H1 (cell line): ENCODE data around the gene NOP16. TPM values are rescaled to one million over a fixed set of nuclear protein-coding genes. Genes with fewer than 3 reads are reported as not detected.

Experiments used
- CTCF ChIA-PET: fragments of 300-600 bp; sonication (Branson Sonifier 250); formaldehyde crosslinking; loops from one replicate; lab custom pipeline; 2021; ENCODE audit not compliant: partially characterized antibody; lab: Charles Lee
- POLR2A ChIA-PET: fragments of 300-600 bp; sonication (Branson Sonifier 250); formaldehyde crosslinking; loops from one replicate; lab custom pipeline; 2021; ENCODE audit warnings: inconsistent platforms; ENCODE audit not compliant: partially characterized antibody; lab: Charles Lee
- DNase-seq, 2 experiments: peaks; one replicate each; pipeline versions ENCODE4 v3.0.0 to v3.0.0-alpha.2; 2010 to 2022; ENCODE audit warnings: low spot score in 2 of 2, low read depth in 1 of 2, mixed read lengths in 1 of 2
- FAIRE-seq: peaks from 2 replicates; lab custom pipeline; 2011; peaks lifted over from hg19 to GRCh38; lab: Jason Lieb, UNC
- H2AFZ ChIP-seq: 2 replicates; pipeline ENCODE4 v1.8.1; 2012; ENCODE audit warnings: low read length, inconsistent platforms
- H2AK5ac ChIP-seq: 2 replicates; pipeline ENCODE4 v1.6.1; 2013; ENCODE audit warnings: low read depth, low read length
- H2BK120ac ChIP-seq: replicated peaks from 2 replicates; pipeline ENCODE3; 2013; ENCODE audit warnings: low read depth, low read length, inconsistent platforms
- H2BK12ac ChIP-seq: 2 replicates; pipeline ENCODE4 v1.6.1; 2013; ENCODE audit warnings: low read depth, low read length
- H2BK15ac ChIP-seq: 2 replicates; pipeline ENCODE4 v1.6.1; 2013; ENCODE audit warnings: low read length
- H2BK20ac ChIP-seq: 2 replicates; pipeline ENCODE4 v1.6.1; 2013; ENCODE audit warnings: low read length
- H2BK5ac ChIP-seq: 2 replicates; pipeline ENCODE4 v1.6.1; 2013; ENCODE audit warnings: low read depth, low read length
- H3K14ac ChIP-seq: 2 replicates; pipeline ENCODE4 v1.6.1; 2013; ENCODE audit warnings: inconsistent platforms; ENCODE audit not compliant: insufficient read length
- H3K18ac ChIP-seq: 2 replicates; pipeline ENCODE4 v1.6.1; 2013; ENCODE audit warnings: low read length; ENCODE audit errors: extremely low read depth
- H3K23ac ChIP-seq: 2 replicates; pipeline ENCODE4 v1.6.1; 2013; ENCODE audit warnings: inconsistent platforms; ENCODE audit not compliant: insufficient read length
- H3K23me2 ChIP-seq: 2 replicates; pipeline ENCODE4 v1.6.1; 2013; ENCODE audit warnings: low read depth, low read length
- H3K27ac ChIP-seq: 2 replicates; pipeline ENCODE4 v1.6.1; 2011; ENCODE audit warnings: low read depth, low read length, inconsistent platforms
- H3K27me3 ChIP-seq, 4 experiments: replicated peaks in 1 of 4; 1 replicate in 1 of 4; 2 replicates in 3 of 4; pipeline versions ENCODE4 v1.6.1 to v1.8.1; 2011 to 2013; ENCODE audit warnings: low read length in 3 of 4, mild to moderate bottlenecking in 3 of 4, inconsistent platforms in 2 of 4, mixed read lengths in 2 of 4, moderate library complexity in 1 of 4; ENCODE audit not compliant: control insufficient read depth in 3 of 4, insufficient read depth in 3 of 4; ENCODE audit errors: extremely low read depth in 1 of 4
- H3K36me3 ChIP-seq, 4 experiments: 2 replicates each; pipeline versions ENCODE4 v1.6.1 to v1.8.1; 2011 to 2013; ENCODE audit warnings: mild to moderate bottlenecking in 4 of 4, low read length in 3 of 4, moderate library complexity in 2 of 4, control low read depth in 1 of 4, inconsistent platforms in 1 of 4; ENCODE audit not compliant: insufficient read depth in 4 of 4, control insufficient read depth in 2 of 4
- H3K4ac ChIP-seq: replicated peaks from 2 replicates; pipeline ENCODE3; 2013; ENCODE audit warnings: low read length, low read depth, mixed read lengths, inconsistent platforms; ENCODE audit not compliant: insufficient read length
- H3K4me1 ChIP-seq, 4 experiments: replicated peaks in 1 of 4; 1 replicate in 1 of 4; 2 replicates in 3 of 4; pipeline versions ENCODE4 v1.6.1 to v1.8.1; 2011 to 2013; ENCODE audit warnings: low read length in 3 of 4, inconsistent platforms in 2 of 4, mixed read lengths in 1 of 4; ENCODE audit not compliant: insufficient read depth in 4 of 4, control insufficient read depth in 3 of 4
- H3K4me2 ChIP-seq, 2 experiments: 2 replicates each; pipeline versions ENCODE4 v1.6.1 to v1.8.1; 2011 to 2013; ENCODE audit warnings: low read depth in 2 of 2, low read length in 2 of 2, control low read depth in 1 of 2, inconsistent platforms in 1 of 2, mild to moderate bottlenecking in 1 of 2; ENCODE audit not compliant: insufficient read depth in 1 of 2
- H3K4me3 ChIP-seq, 4 experiments: fragments of 200-600, 300-600 bp in 1 of 4; sonication (generic), shearing (Covaris generic), sonication (Bioruptor Twin) in 1 of 4; 2 replicates each; pipeline versions ENCODE4 v1.5.1 to v1.8.1; 2011 to 2016; ENCODE audit warnings: low read length in 4 of 4, low read depth in 3 of 4, control low read depth in 2 of 4, inconsistent platforms in 2 of 4, mild to moderate bottlenecking in 2 of 4, mixed read lengths in 1 of 4, moderate library complexity in 1 of 4; ENCODE audit not compliant: insufficient read depth in 2 of 4; ENCODE audit errors: extremely low read depth in 1 of 4
- H3K56ac ChIP-seq: replicated peaks from 2 replicates; pipeline ENCODE3; 2013; ENCODE audit warnings: low read depth, mild to moderate bottlenecking, mixed read lengths, low read length, inconsistent platforms; ENCODE audit not compliant: insufficient read length
- H3K79me1 ChIP-seq: 2 replicates; pipeline ENCODE4 v1.6.1; 2013; ENCODE audit warnings: low read depth, low read length, control low read depth
- H3K79me2 ChIP-seq, 2 experiments: 2 replicates each; pipeline versions ENCODE4 v1.6.1 to v1.8.1; 2012 to 2013; ENCODE audit warnings: low read length in 2 of 2, mild to moderate bottlenecking in 2 of 2, inconsistent platforms in 1 of 2; ENCODE audit not compliant: insufficient read depth in 2 of 2, control insufficient read depth in 1 of 2
- H3K9ac ChIP-seq, 4 experiments: replicated peaks in 1 of 4; 1 replicate in 1 of 4; 2 replicates in 3 of 4; pipeline versions ENCODE4 v1.6.1 to v1.8.1; 2011 to 2013; ENCODE audit warnings: low read depth in 3 of 4, low read length in 3 of 4, control low read depth in 2 of 4, mild to moderate bottlenecking in 2 of 4, moderate library complexity in 2 of 4, inconsistent platforms in 1 of 4; ENCODE audit errors: extremely low read depth in 1 of 4
- H3K9me3 ChIP-seq, 2 experiments: 2 replicates each; pipeline versions ENCODE4 v1.6.1 to v1.8.1; 2012 to 2013; ENCODE audit warnings: mild to moderate bottlenecking in 2 of 2, moderate library complexity in 2 of 2, control low read depth in 1 of 2, inconsistent platforms in 1 of 2, low read depth in 1 of 2, low read length in 1 of 2, mixed read lengths in 1 of 2; ENCODE audit not compliant: insufficient read depth in 2 of 2
- H4K20me1 ChIP-seq, 2 experiments: replicated peaks in 1 of 2; 2 replicates each; pipeline versions ENCODE3 to v1.8.1; 2011 to 2013; ENCODE audit warnings: inconsistent platforms in 2 of 2, low read length in 2 of 2, mild to moderate bottlenecking in 1 of 2; ENCODE audit not compliant: insufficient read depth in 2 of 2, control insufficient read depth in 1 of 2
- H4K5ac ChIP-seq: 2 replicates; pipeline ENCODE4 v1.6.1; 2013; ENCODE audit warnings: low read length, low read depth, mixed read lengths, inconsistent platforms; ENCODE audit not compliant: insufficient read length
- H4K8ac ChIP-seq: 2 replicates; pipeline ENCODE4 v1.8.0; 2013; ENCODE audit warnings: mild to moderate bottlenecking, moderate library complexity, low read length, inconsistent platforms; ENCODE audit not compliant: insufficient read depth; ENCODE audit errors: extremely low read depth
- H4K91ac ChIP-seq: replicated peaks from 2 replicates; pipeline ENCODE3; 2013; ENCODE audit warnings: low read length, mixed read lengths, inconsistent platforms; ENCODE audit not compliant: insufficient read length
- CBX8 ChIP-seq: fragments of 300-800, 300-1000 bp; sonication (generic); IDR thresholded peaks from 2 replicates; pipeline ENCODE4 v1.7.1; 2016; ENCODE audit warnings: low read depth, low read length, borderline replicate concordance
- POU5F1 ChIP-seq: IDR thresholded peaks from 2 replicates; pipeline ENCODE4 v1.6.1; 2011; ENCODE audit warnings: low read depth, mild to moderate bottlenecking, low read length, moderate library complexity
- SAP30 ChIP-seq: fragments of 300-600 bp; sonication (generic); IDR thresholded peaks from 2 replicates; pipeline ENCODE4 v1.7.1; 2012; ENCODE audit warnings: low read length, moderate library complexity, mild to moderate bottlenecking, inconsistent platforms; ENCODE audit not compliant: insufficient read depth, insufficient replicate concordance
- TAF1 ChIP-seq: IDR thresholded peaks from 2 replicates; pipeline ENCODE4 v1.6.1; 2011; ENCODE audit warnings: mild to moderate bottlenecking, low read depth, low read length
- WGBS, 2 experiments: shearing (Covaris generic) in 1 of 2; methylation state at CpG; one replicate each; pipeline versions ENCODE4 v1.1.6 to v1.1.7; 2013 to 2015; ENCODE audit warnings: low lambda C conversion rate in 2 of 2, mixed read lengths in 2 of 2, inconsistent platforms in 1 of 2, low coverage in 1 of 2, missing lambda C conversion rate in 1 of 2; ENCODE audit not compliant: insufficient replicate concordance in 2 of 2, insufficient coverage in 1 of 2, insufficient read length in 1 of 2; ENCODE audit errors: extremely low coverage in 1 of 2, missing lambda C conversion rate in 1 of 2; 5-methylcytosine and 5-hydroxymethylcytosine counted together
- polyA plus RNA-seq, 7 experiments: library from polyadenylated mRNA; depleted of rRNA in 3 of 7; stranded (reverse) in 5 of 7; unstranded in 2 of 7; fragments of >200 nt in 5 of 7; fragments of 200-250 nt in 2 of 7; gene quantifications; 1 replicate in 5 of 7; 2 replicates in 1 of 7; 4 replicates in 1 of 7; pipeline versions ENCODE4 v1.2.1 to v1.2.3, GENCODE V29; 2011 to 2013; ENCODE audit warnings: missing spikeins in 2 of 7, mixed read lengths in 2 of 7
- total RNA-seq: library from RNA; stranded (reverse); fragmentation: NEBNext Ultra II Directional; extraction: Animal tissue kit (Norgen Biotek cat#: 25700); gene quantifications from 2 replicates; pipeline ENCODE4 v1.2.1, GENCODE V29; 2021

NOP16 gene
- total and polyA plus RNA-seq, 2 of the 8 experiments (the other 6 are each of a cell fraction or from before 2014, with no cell fraction given): 46.9 to 65.2 TPM

GRCh38 chr5:176418251-176418650 lies 29.9 kb upstream of the NOP16 start:
- no peak overlapping the region for H2BK15ac ChIP-seq

More at GRCh38 chr5:176418251-176418650, 29.9 kb upstream of the NOP16 start:
- no peak overlapping the region for H3K4me3 ChIP-seq
- H2BK20ac ChIP-seq: no peak overlapping the region
- no peak for FAIRE-seq
- no peak overlapping the region for H3K56ac ChIP-seq
- H2BK12ac ChIP-seq: no peak overlapping the region
- no peak overlapping the region for H3K14ac ChIP-seq
- no peak overlapping the region for H2BK120ac ChIP-seq
- no peak overlapping the region for H2BK5ac ChIP-seq
- no peaks in the 10 kb centered on the region for H3K79me1 ChIP-seq
- DNase-seq: no peak
- no peak for TF ChIP-seq TAF1
- TF ChIP-seq SAP30: no peak
- no peak for TF ChIP-seq POU5F1
- no peak for TF ChIP-seq CBX8
- H3K4me2 ChIP-seq: no peak overlapping the region
- H2AFZ ChIP-seq: no peak overlapping the region
- no peaks in the 10 kb centered on the region for H3K79me2 ChIP-seq
- peaks cover 0 to 3% (median 0%) of the 10 kb centered on the region in 4 experiments; a peak in 4 of 7 replicates for H3K4me1 ChIP-seq
- peaks cover 0 to 11% (median 9%) of the 10 kb centered on the region in 4 experiments; a peak in 6 of 7 replicates for H3K27me3 ChIP-seq
- H3K18ac ChIP-seq: no peak overlapping the region
- peaks cover 12% of the 10 kb centered on the region in 2 experiments; a peak in 1 of 4 replicates for H3K9me3 ChIP-seq
- 94% methylated on average over 9 of the region's 9 CpGs; no CpG with 5 or more reads in 1 of the 2 experiments for WGBS, 2 experiments
- no peaks in the 10 kb centered on the region; the same call in 1 of the 2 replicates for H3K23me2 ChIP-seq
- H3K23ac ChIP-seq: no peak overlapping the region
- no peak overlapping the region for H3K4ac ChIP-seq
- POLR2A ChIA-PET: interaction anchor here (0.8 kb wide), 1 partner anchor 30 kb away, joined by 3 read pairs; no protein-coding TSS in a partner anchor
- CTCF ChIA-PET: interaction anchor here (0.7 to 3.3 kb wide), 5 partner anchors 12 to 169 kb away, joined by 3 to 22 read pairs (median 4); partner anchors contain the start of gene FAF2
- no peak overlapping the region for H3K27ac ChIP-seq
- H2AK5ac ChIP-seq: no peak overlapping the region
- no peak overlapping the region for H4K91ac ChIP-seq
- peaks cover 0 to 2% of the 10 kb centered on the region in 2 experiments for H4K20me1 ChIP-seq
- H3K9ac ChIP-seq: no peak overlapping the region
- no peak overlapping the region for H4K8ac ChIP-seq
- H4K5ac ChIP-seq: no peak overlapping the region
- no peaks in the 10 kb centered on the region for H3K36me3 ChIP-seq
